GM18868 (cell line): ENCODE results near the gene GLE1.

ENCODE experiments used
- ATAC-seq: cut with Tn5 transposase; IDR thresholded peaks from one replicate; pipeline ENCODE4 v1.9.1; 2021; ENCODE audit warnings: mild to moderate bottlenecking, moderate library complexity; ENCODE audit not compliant: unreplicated experiment

The GLE1 gene

GRCh38 chr9:128504485-128505413 is at the start of gene GLE1:
Gene GLE1, plus strand, starts transcription at chr9:128504719. Its CDS starts 87 bp downstream, at chr9:128504806.
- peak; percentile 81 for ATAC-seq

- ATAC-seq = no peak
These were observed 49.5 kb upstream of the GLE1 start for GRCh38 chr9:128454991-128455390.

GRCh38 chr9:128455849-128456612 is 48.5 kb upstream of the GLE1 start, which contains the start of gene ODF2:
Gene ODF2, plus strand, starts transcription at chr9:128456006. Its CDS starts 86 bp downstream, at chr9:128456092.
- ATAC-seq = peak; percentile 89

GRCh38 chr9:128456613-128457061 is 47.9 kb upstream of the GLE1 start:
- ATAC-seq = peak; percentile 63

- ATAC-seq = no peak
These were observed 47.3 kb upstream of the GLE1 start for GRCh38 chr9:128457207-128457606.

- no peak for ATAC-seq
These were observed 45.5 kb upstream of the GLE1 start for GRCh38 chr9:128459011-128459410.

GRCh38 chr9:128469070-128469469 is 35.4 kb upstream of the GLE1 start:
- ATAC-seq = no peak

GRCh38 chr9:128470560-128470959 is 34.0 kb upstream of the GLE1 start:
- ATAC-seq = no peak

- ATAC-seq = no peak
These were observed 31.4 kb upstream of the GLE1 start for GRCh38 chr9:128473104-128473503.

GRCh38 chr9:128475867-128476266 is 28.7 kb upstream of the GLE1 start:
- no peak for ATAC-seq

GRCh38 chr9:128479262-128479661 is 25.3 kb upstream of the GLE1 start:
- no peak for ATAC-seq

GRCh38 chr9:128481561-128481960 is 23.0 kb upstream of the GLE1 start:
- ATAC-seq = no peak

- no peak for ATAC-seq
These were observed 22.3 kb upstream of the GLE1 start for GRCh38 chr9:128482186-128482585.

- ATAC-seq = no peak
These were observed 19.7 kb upstream of the GLE1 start for GRCh38 chr9:128484686-128485413.

- ATAC-seq = no peak
These were observed 19.1 kb upstream of the GLE1 start for GRCh38 chr9:128485414-128485855.

- no peak for ATAC-seq
These were observed 18.3 kb upstream of the GLE1 start for GRCh38 chr9:128486201-128486600.

GRCh38 chr9:128493424-128493823 is 11.1 kb upstream of the GLE1 start:
- no peak for ATAC-seq

GRCh38 chr9:128494108-128494745 is 10.3 kb upstream of the GLE1 start:
- ATAC-seq = no peak

GRCh38 chr9:128494746-128495129 is 9.8 kb upstream of the GLE1 start:
- no peak for ATAC-seq

- ATAC-seq = no peak
These were observed 9.2 kb upstream of the GLE1 start for GRCh38 chr9:128495296-128495695.
